Measurements from ENCODE around the gene VWF.
A peak's percentile ranks its signal among the peaks of the same experiment; 100 is the strongest.

Gene VWF

GRCh38 chr12:6076776-6077691 is 47.4 kb downstream of the VWF start:
- DNase-seq = no peak

GRCh38 chr12:6076346-6076745 is 48.1 kb downstream of the VWF start:
- DNase-seq = no peak

GRCh38 chr12:6074979-6075585 is 49.4 kb downstream of the VWF start:
- peak; percentile 70 for DNase-seq

GRCh38 chr12:6074427-6074826 is 50.0 kb downstream of the VWF start:
- DNase-seq = no peak

- DNase-seq = no peak
Observed at GRCh38 chr12:6073426-6073825, 51.0 kb downstream of the VWF start.

GRCh38 chr12:6072302-6072752 is 52.1 kb downstream of the VWF start:
- DNase-seq = no peak

GRCh38 chr12:6071589-6071988 is 52.9 kb downstream of the VWF start:
- no peak for DNase-seq

GRCh38 chr12:6070472-6071257 is 53.8 kb downstream of the VWF start:
- no peak for DNase-seq

GRCh38 chr12:6069437-6070093 is 54.9 kb downstream of the VWF start:
- DNase-seq = no peak

- DNase-seq = no peak
Observed at GRCh38 chr12:6068227-6068626, 56.2 kb downstream of the VWF start.

- no peak for DNase-seq
Observed at GRCh38 chr12:6067152-6067916, 57.1 kb downstream of the VWF start.

- DNase-seq = no peak
Observed at GRCh38 chr12:6066651-6067050, 57.8 kb downstream of the VWF start.

- no peak for DNase-seq
Observed at GRCh38 chr12:6065863-6066199, 58.6 kb downstream of the VWF start.

- no peak for DNase-seq
Observed at GRCh38 chr12:6065131-6065862, 59.2 kb downstream of the VWF start.

- peak; percentile 77 for DNase-seq
Observed at GRCh38 chr12:6062757-6063735, 61.4 kb downstream of the VWF start.

GRCh38 chr12:6062395-6062756 is 62.1 kb downstream of the VWF start:
- DNase-seq = no peak

GRCh38 chr12:6061660-6062059 is 62.8 kb downstream of the VWF start:
- no peak for DNase-seq

- DNase-seq = no peak
Observed at GRCh38 chr12:6059860-6060565, 64.5 kb downstream of the VWF start.

- no peak for DNase-seq
Observed at GRCh38 chr12:6059221-6059620, 65.2 kb downstream of the VWF start.
